ENCODE results near the gene AK3. TPM values are rescaled to one million over a fixed set of nuclear protein-coding genes. Genes with fewer than 3 reads are reported as not detected.

Gene AK3
- total and polyA plus RNA-seq, 9 of the 15 experiments (the other 6 are each of a cell fraction or from before 2014, with no cell fraction given), result 12.2 to 78.6 (median 41.8) TPM

DNA sequence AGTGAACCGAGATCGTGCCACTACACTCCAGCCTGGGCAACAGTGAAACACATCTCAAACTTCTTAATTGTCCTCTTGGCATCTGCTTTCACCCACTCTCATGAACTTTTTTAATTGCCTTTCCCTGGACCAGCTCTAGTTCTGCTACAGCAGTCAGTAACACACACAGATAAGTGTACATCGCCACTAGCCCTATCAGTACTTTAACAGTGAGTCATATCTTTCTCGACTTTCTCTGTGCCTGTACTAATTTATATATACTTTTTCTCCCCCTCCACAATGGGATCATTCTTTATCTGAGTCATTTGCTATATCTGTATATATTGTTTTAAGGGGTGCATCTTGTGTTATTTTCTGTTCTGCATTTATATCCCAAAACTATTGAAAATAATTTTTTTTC is 54.9 kb downstream of the AK3 start (continued):
- TF ChIP-seq CHAMP1 (IDR thresholded peaks at IDR 0.05) (0 out of 2 replicates have a peak, but pooled peaks have one; percentile 30), ILK (tag; IDR thresholded peaks at IDR 0.05; ENCODE audit: borderline replicate concordance, low read depth) (no peak), ZNF586 (CRISPR knock-in tag; conservative IDR thresholded peaks at IDR 0.05) (no peak), ZNF589 (CRISPR knock-in tag; IDR thresholded peaks at IDR 0.05; ENCODE audit: low read depth) (no peak), SMARCE1 (IDR thresholded peaks at IDR 0.05) (peak; percentile 72; the same call in 1 of the 2 replicates), BDP1 (IDR thresholded peaks at IDR 0.05; ENCODE audit: insufficient read depth, insufficient read length) (no peak), CSDE1 (IDR thresholded peaks at IDR 0.05) (no peak), SP1 (CRISPR knock-in tag; IDR thresholded peaks at IDR 0.05) (no peak), ARID1B (IDR thresholded peaks at IDR 0.05) (peak; percentile 75), KAT2B (IDR thresholded peaks at IDR 0.05; ENCODE audit: low read depth, low read length) (no peak), HNRNPUL1 (IDR thresholded peaks at IDR 0.05; ENCODE audit: low read length) (no peak), HDAC6 (IDR thresholded peaks at IDR 0.05; ENCODE audit: low read depth, low read length) (no peak), MTA1 (IDR thresholded peaks at IDR 0.05; ENCODE audit: borderline replicate concordance) (0 out of 2 replicates have a peak, but pooled peaks have one; percentile 22), CREB3 (tag; conservative IDR thresholded peaks at IDR 0.05; ENCODE audit: low read depth) (no peak), HDGF (IDR thresholded peaks at IDR 0.05) (no peak), SMARCA4 (IDR thresholded peaks at IDR 0.05) (peak; percentile 77), C11orf30 (IDR thresholded peaks at IDR 0.05; ENCODE audit: low read depth) (no peak), ARNT (IDR thresholded peaks at IDR 0.05) (no peak), JUN (IDR thresholded peaks at IDR 0.05; ENCODE audit: borderline replicate concordance, low read depth, low read length) (peak; percentile 38; the same call in 1 of the 2 replicates), JUN (CRISPR knock-in tag; IDR thresholded peaks at IDR 0.05; ENCODE audit: borderline replicate concordance) (no peak)
- TF ChIP-seq, protein P1, sequence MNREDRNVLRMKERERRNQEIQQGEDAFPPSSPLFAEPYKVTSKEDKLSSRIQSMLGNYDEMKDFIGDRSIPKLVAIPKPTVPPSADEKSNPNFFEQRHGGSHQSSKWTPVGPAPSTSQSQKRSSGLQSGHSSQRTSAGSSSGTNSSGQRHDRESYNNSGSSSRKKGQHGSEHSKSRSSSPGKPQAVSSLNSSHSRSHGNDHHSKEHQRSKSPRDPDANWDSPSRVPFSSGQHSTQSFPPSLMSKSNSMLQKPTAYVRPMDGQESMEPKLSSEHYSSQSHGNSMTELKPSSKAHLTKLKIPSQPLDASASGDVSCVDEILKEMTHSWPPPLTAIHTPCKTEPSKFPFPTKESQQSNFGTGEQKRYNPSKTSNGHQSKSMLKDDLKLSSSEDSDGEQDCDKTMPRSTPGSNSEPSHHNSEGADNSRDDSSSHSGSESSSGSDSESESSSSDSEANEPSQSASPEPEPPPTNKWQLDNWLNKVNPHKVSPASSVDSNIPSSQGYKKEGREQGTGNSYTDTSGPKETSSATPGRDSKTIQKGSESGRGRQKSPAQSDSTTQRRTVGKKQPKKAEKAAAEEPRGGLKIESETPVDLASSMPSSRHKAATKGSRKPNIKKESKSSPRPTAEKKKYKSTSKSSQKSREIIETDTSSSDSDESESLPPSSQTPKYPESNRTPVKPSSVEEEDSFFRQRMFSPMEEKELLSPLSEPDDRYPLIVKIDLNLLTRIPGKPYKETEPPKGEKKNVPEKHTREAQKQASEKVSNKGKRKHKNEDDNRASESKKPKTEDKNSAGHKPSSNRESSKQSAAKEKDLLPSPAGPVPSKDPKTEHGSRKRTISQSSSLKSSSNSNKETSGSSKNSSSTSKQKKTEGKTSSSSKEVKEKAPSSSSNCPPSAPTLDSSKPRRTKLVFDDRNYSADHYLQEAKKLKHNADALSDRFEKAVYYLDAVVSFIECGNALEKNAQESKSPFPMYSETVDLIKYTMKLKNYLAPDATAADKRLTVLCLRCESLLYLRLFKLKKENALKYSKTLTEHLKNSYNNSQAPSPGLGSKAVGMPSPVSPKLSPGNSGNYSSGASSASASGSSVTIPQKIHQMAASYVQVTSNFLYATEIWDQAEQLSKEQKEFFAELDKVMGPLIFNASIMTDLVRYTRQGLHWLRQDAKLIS (CRISPR knock-in tag; IDR thresholded peaks at IDR 0.05), result no peak
- TF ChIP-seq, protein P2, sequence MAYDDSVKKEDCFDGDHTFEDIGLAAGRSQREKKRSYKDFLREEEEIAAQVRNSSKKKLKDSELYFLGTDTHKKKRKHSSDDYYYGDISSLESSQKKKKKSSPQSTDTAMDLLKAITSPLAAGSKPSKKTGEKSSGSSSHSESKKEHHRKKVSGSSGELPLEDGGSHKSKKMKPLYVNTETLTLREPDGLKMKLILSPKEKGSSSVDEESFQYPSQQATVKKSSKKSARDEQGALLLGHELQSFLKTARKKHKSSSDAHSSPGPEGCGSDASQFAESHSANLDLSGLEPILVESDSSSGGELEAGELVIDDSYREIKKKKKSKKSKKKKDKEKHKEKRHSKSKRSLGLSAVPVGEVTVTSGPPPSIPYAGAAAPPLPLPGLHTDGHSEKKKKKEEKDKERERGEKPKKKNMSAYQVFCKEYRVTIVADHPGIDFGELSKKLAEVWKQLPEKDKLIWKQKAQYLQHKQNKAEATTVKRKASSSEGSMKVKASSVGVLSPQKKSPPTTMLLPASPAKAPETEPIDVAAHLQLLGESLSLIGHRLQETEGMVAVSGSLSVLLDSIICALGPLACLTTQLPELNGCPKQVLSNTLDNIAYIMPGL (CRISPR knock-in tag; IDR thresholded peaks at IDR 0.05), result no peak

Data from K562 (cell line).